GM18909 (cell line): ENCODE measurements around the gene C2CD4D.

Experiments used
- ATAC-seq: cut with Tn5 transposase; IDR thresholded peaks from one replicate; pipeline ENCODE4 v1.9.1; 2021; ENCODE audit warnings: mild to moderate bottlenecking; ENCODE audit not compliant: unreplicated experiment, poor library complexity

Gene C2CD4D

DNA sequence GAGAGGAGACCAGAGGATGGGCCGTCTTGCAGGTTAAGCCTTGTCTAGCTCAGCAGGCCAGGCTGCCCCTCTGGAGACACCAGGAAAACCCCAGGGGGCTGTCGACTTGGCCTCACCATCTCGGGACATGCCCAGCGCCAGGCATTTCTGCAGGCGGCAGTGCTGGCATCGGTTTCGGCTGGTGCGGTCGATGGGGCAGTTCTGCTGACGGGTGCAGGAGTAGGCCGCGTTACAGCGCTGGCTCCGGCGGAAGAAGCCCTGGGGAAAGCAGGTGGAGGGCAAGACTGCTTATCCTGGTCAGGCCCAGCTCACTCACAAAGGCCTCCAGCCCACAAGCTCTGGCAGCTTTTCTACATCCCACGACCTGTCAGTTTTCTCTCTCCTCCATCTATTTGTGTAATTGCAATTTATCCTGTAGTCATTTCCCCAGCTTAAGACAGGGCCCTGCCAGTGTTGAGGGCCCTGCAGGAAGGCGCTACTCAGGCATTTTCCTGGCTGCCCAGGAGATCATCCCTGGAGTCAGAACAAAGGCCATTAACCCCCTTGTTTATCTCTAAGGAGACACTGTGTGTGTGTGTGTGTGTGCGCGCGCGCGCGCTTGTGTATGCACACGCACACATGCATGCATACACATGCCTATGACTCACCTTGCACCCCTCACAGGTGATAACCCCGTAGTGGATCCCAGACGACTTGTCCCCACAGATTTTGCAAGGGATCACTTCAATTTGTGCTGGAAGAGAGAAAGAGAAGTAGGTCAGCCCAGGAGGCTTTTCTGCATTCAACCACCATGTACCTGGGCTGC, 22.9 kb downstream of the C2CD4D start:
- ATAC-seq = no peak

DNA sequence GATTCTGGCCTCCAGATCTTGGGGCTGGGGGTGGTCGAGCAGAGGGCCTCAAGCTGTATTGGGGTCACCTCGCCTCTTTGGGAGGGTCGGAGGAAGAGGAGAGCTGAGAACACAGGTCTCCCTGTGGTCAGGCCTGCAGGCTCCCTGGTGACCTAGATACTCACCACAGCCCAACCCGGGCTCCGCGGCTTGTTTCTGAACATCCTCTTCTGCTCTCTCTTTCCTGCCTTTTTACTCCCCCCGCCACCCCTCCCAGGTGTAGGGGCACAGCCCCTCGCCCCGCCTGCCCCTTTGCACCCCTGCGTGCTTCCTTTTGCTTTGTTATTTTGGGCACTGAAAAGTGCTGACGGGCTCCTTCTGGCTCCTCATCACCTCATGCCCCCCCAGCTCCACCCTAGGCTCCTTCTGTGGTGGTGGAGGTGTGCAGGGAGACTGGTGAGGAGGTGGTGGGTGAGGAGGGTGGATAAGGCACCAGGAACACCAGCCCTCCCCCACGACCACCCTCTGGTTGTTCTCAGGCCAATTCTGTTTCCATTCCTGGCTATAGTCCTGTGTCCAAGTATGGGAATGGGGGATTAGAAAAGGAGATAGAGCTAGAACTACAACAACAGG, 23.8 kb downstream of the C2CD4D start:
- ATAC-seq = no peak

DNA sequence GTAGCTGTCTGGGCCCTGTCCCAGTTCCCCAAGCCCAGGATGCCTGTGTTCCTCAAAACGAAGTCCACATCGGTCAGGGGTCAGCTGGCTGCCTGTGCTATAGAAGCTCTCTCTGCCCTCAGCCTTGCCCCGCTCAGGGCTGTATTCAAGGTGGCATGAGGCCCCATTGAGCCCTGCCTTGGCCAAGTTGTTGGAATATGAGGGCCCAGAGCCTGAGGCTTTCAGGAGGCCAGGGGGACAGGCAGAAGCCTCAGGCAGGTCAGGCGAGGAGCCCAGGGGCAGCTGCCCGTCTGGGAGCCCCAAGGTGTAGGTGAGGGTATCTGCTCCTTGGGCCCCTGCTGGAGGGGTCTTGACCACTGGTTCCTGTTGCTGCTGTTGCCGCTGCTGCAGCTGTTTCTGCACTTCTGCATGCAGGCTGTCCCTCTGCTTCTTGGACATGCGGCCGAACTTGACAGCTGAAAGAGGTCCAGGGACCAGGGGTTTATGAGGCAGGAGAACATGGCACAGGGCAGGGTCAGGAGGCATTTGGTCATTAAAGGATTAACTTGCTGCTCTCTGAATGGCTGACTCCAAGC, 24.6 kb downstream of the C2CD4D start:
- no peak for ATAC-seq

DNA sequence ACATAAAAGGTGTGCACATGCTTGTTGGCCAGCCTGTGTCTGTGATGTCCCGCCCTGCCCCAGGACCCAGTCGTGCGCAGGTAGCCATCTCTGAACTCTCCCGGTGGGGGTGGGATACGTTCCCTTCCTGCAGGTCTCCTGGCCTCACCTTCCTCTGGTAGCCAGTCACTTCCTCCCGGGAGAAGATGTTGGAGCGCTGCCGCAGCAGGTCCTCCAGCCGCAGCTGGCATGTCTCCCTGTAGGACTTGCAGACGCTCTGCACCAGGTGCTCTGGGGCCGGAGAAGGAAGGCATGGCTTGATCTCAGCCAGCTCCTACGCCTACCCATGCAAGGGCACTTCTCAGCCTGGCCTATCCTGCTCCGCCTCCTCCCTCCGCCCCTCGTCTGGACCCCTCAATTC, 25.2 kb downstream of the C2CD4D start:
- no peak for ATAC-seq

DNA sequence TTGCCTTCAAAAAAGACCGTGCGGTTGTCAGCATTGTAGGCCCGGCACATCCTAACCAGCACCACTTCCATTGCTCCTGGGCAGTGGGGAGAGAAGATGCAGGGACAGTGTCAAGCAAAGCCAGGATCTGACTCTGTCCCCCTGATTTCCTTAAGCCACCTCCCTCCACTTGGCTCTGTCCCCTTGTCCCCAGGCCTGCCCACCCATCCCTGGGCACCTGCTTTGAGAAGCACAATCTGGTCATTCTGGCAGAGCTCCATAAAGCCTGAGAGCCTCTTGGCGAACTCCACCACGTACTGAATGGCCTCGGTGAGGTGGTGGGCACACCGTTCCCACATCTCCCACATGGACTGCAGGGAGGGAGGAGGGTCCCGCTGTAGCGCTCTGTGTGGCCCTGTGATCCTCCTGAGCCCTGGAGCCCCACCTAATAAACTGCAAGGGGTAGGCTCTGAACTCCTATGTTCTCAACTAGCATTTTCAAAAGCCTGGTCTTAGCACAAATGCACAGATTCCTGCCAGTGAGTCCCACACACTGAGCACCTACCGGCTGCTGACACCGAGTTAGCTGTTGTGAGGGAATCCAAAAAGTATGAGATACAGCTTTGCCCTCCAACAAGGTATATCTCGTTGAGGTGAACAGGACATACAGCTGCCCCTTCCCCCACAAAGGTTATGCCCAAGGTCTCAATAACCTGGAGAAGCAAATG, 26.2 kb downstream of the C2CD4D start:
- ATAC-seq = no peak

DNA sequence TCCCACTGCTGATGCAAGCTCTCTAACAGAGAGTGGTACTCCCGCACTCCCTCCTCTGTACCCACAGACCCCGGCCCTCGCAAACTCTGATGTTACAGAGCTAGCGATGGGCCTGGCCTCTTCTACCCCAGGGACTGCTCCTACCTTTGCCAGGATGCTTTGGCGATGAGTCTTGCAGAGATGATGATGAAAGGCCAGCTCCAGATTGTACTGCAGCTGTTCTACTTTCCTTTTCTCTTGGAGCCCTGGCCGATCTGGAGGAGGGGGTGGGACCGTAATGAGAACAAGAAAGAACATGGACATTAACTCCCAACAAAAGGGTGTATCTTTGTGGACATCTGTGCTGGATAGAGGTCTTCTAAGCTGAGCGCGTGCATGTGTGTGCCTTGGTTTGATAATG, 28.4 kb downstream of the C2CD4D start:
- no peak for ATAC-seq

DNA sequence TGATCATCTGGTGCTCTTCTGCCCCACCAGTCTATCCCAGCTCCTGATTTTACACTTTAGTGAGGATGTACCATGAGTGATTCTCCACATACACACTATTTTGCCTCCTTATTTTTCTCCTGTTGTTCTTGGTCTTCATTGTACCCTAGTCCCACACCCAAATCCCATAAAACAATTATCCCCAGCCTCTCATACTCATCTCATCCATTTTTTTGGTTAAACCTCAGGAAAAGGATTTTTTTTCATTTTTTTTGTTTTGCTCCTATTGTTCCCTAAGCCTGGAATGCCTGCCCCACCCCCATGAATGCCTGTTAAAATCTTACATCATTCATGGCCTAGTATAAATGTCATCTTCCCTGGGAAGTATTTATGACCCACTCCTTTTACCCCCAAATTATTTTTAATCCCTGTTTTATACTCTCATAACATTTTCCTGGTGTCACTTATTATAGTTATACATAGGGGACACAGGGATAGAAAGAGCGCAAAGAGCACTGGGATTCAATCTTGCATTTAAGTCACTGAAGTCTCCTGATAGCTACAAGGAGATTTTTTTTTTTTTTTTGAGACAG, 29.5 kb downstream of the C2CD4D start:
- no peak for ATAC-seq

DNA sequence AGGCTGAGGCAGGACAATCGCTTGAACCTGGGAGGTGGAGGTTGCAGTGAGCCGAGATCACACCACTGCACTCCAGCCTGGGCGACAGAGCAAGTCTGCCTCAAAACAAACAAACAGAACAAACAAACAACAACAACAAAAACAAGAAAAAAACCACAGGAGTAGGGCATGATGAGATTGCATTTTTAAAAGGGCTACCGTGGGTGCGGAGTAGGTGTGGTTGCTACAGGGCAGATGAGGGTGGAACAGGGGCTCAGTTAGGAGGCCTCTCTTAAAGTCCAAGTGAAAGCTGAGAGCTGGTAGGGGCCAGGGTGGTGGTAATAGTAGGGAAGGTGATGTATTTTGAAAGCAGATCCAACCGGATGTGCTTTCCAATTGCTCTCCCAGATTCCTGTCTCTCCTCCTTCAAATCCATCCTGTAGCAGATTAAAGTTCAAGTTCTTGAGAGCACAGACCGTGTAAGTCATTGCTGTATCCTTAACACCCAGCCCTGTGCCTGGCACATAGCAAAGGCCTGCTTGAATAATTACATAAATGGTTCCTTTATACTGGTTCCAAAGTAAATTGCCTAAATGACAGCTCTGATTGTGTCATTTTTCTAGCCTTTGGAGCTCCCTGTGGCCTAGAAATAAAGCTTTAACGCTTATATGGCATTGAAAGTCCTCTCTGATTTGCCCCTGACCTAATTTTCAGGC, 30.2 kb downstream of the C2CD4D start:
- no peak for ATAC-seq

DNA sequence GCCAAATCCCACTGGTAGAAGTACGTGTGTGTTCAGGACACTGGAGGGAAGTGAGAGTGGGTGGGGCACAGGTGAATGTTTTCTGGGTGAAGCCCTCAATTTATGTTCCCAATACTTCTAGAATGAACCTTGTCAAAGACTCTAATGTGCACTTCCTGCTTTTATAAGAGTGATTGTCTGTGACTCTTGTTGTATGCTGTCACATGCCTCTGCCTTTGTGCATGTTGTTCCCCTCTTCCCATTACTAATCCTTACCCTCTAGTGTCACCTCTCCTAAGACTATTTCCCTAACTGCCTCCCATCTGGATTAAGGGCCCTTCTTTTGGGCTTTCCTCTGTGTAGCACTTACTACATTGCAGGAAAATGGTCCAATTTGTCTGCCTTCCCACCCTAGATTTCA, 31.9 kb downstream of the C2CD4D start:
- no peak for ATAC-seq

DNA sequence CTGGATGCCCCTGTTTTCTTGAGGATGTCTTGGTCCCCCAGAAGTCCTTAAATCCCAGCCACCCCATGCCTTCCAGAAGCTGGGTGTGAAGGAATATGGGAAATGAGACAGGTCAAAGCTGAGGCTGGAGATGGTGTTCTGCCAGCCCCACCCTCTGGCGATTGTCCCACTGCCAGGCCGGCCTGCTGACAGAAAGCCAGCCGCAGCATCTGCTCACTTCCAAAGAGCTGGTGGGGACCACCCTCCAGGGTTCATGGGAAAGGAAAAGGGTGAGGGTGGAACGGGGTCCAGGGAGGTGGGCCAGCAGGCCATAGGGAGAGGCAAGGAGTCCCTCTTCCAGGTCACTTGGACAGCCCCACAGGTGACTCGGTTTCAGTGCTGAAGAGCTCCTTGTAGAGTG, 32.5 kb downstream of the C2CD4D start:
- ATAC-seq = no peak

DNA sequence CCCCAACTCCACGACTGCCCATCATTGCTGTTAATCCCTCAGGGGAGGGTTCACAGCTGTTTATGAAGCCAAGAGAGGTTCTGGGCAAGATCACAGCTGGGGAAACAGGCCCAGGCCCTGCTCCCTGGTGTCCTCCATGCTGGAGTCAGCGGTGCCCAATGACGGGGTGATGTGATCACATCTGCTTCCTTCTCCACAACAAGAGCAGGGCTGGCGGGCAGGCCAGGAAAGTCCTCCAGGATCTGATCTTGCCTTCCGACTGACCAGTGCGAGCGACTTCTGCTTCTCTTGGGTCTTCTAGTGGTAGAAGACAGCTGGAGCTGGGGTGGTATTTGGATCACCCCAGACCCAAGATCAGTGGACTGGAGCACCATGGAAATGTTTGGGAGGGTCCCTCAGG, 33.5 kb downstream of the C2CD4D start:
- no peak for ATAC-seq

DNA sequence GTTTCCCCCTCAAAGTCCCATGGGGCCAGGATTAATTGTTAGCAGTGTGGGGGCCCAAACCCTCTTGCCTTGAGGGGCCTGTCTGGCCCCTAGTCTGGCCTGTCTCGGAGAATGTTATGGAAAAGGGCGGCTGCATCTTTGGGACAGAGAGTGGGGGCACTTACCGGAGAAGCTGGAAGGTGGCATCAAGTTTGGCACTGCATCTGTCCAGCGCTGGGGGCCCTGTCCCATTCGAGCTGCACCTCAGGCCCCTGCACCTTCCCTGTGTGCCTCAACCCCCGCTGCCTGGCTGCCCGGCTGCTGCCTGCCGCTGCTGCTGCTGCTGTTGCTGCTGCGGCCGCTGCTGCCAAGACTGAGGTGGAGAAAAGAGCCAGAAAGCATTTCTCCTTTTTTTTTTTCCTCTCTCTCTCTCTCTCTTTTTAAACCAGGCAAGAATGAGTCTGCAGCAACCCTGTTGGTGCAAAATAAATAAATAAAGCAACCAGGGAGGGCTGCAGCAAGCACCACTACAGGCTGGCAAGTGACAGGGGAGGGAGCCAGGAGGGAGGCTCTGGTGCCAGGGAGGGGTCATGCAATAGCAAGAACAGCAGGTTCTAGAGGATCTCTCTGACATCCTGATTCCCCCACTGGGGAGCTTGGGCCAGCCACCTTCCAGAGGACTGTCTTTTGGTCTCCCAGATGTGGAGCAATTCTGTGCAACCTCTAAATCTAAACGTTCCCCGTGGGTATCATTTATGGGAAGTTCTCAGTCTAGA, 34.4 kb downstream of the C2CD4D start, which contains the start of gene LINGO4:
Gene LINGO4 (minus strand): TSS at position 354 of the 755 bp plus-strand sequence. CDS start 2,715 bp downstream, outside the sequence.
- ATAC-seq = no peak

DNA sequence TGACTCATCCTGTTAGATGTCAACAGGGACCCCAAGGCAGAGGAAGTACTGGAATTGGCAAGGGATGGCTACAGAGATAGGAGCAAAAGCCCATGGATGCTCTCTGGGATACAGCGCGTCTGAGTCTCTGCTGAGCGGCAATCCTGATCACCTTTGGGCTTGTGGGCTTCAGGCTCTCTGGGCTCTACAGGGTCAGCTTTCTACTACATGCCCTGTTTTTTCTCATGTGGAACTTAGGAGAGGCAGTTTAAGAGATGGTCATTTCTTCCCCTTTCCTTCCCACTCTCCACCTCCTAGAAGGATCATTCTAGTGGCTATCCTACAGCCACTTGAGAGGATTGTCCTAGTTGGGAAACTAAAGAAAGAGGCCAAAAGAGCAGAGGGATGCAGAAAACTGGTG, 35.7 kb downstream of the C2CD4D start:
- ATAC-seq = no peak

DNA sequence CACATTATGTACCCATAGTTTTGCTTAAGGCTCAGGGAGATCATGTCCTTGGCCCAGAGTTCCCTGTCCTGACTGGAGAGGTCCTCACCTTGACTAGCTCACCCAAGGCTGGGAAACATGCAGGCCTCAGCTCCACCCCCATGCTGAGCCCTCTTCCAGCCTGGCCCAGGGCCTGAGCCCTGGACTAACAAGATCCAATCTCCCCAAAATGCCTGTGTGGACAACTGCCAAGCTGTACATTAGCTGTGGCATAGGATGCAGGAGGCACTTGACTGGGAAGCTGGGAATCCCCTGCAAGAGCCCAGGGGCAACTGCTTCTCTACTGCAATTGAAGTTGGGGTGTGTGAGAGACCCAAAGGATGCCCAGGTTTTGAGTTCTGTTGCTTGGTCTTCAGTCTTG, 36.5 kb downstream of the C2CD4D start:
- ATAC-seq = no peak

DNA sequence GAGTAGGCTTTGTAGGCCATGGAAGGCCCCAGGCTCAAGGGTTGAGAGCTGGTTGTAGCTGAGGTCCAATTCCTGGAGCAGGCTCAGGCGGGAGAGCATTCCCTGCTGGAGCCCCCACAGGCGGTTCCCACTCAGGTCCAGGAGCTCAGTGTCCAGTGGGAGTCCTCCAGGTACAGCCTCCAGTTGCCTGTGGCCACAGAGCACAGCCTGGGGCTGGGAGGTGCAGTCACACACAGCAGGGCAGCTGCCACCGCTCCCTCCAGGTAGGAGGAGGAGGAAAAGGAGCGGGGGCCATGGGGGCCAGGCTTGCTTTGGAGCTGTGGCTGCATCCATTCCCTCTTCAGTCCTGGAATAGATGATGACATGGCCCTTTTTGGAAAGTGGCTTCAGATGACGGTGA, 37.2 kb downstream of the C2CD4D start:
- ATAC-seq = no peak

DNA sequence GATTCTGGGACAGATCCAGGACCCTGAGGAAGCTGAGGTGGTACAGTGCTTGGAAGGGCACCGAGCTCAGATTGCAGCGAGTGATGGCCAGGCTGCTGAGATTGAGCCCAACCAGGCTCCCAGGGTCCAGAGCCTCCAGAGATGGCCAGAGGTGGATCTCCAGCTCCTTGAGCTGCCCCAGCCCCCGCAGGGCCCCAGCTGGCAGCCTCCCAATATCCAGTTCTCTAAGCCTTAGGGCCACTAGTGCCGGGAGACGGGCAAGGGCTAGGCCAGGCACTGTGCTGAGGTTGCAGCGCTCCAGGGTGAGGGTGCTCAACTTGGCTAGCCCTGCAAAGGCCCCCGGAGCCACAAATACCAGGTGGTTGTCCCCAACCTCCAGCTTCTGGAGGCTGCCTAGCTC, 37.8 kb downstream of the C2CD4D start:
- no peak for ATAC-seq

DNA sequence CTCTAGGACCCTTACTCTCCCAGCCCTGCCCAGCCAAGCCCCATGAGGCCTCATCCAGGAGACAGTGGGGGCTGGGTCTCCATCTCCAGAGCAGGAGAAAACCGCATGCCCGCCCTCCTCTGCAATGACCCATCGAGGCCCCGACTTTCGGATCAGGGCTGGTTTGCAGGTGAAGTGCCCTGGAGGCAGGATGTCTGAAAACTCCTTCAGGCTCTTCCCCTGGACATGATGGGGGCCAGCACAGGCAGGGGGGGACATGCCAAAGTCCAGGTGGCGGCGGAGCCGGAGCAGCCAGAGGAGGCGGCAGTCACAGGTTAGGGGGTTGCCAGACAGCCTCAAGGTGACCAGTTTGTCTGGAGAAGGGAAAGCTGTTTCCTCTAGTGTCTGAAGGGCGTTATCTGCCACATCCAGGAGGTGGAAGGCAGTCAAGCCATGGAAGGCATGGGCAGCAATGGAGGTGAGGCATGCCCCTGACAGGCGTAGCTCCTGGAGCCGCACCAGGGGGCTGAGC, 38.3 kb downstream of the C2CD4D start:
- ATAC-seq = no peak

DNA sequence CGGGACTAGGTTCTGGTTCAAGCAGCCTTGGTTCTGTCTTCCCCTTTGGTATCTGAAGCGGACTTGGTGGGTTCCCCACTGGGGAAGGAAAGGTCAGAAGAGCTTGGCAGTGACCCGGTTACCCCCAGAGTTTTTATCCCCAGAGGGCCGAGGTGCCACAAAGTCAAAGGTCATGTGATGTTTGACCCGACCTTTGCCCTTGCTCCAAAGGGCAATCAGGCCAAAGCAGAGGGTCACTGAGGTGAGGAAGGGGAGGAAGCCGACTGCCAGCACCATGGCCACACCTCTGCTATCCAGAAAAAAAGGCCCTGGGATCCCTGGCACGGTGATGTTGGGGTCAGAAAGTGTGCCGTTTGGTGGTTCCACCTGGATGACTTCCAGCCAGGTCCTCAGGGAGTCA, 38.8 kb downstream of the C2CD4D start:
- no peak for ATAC-seq
